Measurements from ENCODE around the gene HOXA4.

The HOXA4 gene

DNA sequence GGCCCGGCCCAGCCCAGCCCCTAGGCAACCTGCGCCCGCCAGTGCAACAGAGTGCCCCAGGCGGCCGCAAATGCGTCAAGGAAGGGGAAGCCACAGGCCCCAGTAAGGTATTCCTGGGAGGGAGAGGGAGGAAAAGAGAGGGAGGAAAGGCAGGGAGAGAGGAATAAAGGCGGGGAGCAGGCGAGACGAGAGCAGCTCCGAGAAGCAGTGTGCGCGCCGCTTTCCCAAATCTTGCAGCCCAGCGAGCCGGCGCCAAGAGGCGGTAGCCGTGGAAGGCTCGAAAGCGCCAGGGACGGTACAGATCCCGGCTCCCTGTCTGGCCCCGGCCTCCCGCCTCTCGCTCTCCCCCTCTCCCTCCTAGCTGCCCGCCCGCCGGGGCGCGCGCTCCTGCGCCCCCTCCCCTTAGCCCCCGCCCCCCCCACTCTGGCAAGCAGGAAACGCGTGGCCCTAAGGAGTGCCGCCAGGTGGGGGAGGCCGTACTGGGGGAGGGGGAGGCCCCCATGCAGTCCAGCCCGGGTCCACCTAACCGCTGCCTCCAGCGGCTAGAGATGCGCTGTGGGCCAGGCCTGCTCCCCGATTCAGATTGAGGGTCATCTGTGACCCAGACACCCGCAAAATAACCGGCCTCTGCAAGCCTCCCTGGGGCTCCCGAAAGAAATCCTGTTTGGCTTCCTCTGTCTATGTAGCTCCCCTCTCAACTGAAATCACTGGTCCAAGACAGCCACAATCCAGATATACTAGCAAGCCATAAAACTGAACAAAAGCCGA is 39.3 kb upstream of the HOXA4 start:
- DNase-seq: no peak

DNA sequence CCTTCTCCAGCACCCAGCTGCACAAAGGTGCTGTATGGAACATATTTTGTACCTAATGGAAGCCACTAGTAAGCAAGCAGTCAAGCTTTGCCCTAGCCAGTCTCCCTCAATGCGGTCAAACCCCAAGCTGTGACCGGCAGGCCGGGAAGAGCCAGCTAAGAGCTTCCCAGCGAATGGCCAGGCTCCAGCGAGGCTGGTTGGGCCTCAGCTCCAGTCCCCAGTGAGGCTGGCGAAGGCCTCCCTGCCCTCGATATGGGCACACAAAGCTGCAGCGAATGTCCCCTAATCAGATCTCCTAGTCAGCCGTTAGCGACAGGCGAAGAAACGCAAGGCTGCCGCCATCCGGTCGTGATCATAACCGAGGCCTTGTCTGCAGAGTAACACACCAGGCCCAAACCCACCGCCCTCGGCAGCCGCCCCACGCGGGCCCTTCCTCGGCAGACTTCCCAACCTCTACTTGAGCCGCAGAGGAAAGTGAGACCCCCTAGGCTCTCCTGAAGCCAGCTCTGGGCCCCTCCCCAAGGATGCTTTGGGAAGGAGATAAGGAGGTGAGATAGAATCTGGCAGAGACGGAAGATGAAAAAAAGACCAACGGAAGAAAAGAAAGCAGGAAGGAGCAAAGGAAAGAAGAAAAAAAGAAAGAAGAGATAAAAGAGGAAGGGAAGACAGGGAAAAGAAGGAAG is 37.8 kb upstream of the HOXA4 start:
- DNase-seq: no peak

DNA sequence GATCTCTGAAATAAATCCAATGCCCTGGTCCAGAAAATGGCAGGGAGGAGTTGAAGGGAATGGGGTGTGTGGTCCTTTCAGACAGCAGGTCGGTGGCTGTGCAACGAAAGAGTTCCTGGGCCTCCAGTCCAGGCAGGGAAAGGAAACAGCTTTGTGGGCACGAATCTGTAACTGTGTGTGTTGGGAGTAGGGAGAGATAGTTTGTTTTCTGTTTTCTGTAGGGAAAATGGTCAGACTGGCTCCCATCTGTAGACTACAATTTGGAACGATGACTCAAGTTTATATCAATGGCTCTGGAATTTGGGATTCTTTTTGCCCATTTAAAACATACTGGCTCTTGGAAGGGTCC is 37.3 kb upstream of the HOXA4 start:
- DNase-seq: no peak

DNA sequence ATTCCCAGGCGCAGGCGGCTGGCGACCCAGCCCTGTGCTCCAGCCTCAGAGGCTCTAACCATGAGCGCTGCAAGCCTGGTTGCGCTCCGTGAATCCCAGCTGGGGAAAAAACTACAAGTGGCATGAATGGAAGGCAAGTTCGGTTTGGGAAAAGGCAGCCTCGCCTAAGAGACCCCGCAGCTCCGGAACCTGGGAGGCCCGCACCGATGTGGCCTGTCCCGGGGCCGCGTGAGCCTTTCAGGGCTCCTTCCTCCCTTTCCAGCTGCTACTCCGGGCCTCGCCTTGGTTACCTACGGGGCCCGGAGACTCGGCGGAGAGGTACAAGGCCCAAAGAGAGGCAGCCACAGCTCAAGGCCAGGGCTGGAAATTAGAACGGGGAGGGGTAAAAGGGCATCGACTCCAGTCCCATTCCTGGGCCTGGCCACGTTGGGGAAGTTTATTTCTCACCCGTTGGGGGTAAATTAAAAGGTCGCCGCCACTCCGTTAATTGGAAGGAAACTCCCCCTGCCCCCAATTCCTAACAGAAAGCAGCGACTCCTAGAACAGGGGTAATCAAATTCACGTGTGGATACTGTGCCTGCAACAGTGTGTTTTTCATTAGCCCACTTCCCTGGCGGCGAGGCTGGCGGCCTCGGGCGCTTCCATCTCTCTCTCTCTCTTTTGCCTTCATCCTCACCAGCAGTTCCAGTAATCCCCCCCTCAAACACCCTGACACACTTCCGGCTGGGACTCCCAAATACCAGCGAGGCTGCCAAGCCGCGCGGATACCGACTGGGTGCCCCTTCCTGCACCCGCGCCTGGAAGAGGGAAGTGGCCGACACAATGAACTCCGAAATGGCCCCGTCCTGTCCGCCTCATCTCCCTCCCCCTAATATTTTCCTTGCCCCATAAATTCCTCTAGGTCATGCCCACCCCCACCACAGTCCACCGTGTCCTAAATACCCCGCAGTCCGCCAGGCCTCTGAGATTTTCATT is 36.3 kb upstream of the HOXA4 start:
- DNase-seq: no peak

DNA sequence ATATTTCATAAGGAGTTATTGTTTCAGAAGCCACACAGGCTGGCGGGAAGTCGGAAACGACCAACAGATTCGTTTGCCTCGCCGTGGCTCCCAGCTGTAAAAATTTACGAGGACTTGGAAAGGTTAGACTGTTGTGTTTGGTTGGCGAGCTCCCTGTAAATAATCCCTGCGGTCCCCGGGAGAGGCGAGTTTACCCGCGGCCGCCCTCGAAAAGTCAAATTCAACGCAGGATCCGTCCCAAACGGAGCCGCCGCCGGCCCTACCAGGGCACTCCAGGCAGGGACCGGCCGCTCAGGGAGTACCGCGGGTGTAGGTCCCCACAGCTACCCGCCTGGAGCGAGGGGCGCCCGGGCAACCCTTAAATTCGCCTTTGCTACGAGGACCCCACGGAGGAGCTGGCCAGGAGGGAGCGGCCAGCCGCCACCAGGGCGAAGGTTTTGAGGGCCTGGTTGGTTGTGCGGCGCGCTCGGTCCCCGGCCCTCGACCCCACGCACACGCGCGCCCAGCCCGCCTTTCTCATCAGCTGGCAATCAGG is 35.5 kb upstream of the HOXA4 start:
- no peak for DNase-seq

DNA sequence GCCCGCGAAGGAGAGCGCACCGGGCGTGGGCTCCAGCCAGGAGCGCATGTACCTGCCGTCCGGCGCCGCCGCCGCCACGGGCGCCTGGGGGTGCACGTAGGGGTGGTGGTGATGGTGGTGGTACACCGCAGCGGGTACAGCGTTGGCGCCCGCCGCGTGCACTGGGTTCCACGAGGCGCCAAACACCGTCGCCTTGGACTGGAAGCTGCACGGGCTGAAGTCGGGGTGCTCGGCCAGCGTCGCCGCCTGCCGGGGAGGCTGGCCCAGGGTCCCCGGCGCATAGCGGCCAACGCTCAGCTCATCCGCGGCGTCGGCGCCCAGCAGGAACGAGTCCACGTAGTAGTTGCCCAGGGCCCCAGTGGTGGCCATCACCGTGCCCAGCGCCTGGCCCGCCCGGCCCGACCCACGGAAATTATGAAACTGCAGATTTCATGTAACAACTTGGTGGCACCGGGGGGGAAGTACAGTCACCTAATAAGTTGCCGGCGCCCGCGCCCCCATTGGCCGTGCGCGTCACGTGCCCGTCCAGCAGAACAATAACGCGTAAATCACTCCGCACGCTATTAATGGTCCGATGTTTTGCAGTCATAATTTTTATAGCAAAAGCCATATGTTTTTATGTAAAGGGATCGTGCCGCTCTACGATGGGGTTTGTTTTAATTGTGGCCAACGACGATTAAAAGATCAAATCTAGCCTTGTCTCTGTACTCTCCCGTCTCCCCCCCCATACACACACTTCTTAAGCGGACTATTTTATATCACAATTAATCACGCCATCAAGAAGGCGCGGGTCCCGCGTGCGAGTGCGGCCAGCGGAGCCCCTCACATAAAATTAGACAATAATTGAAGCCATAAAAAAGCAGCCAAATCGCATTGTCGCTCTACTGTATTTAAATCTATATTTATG is 34.8 kb upstream of the HOXA4 start, which contains the start of gene HOXA9:
Gene HOXA9 (minus strand): TSS at position 449 of the 907 bp plus-strand sequence. CDS start 80 bp downstream, at position 369.
- no peak for DNase-seq

GRCh38 chr7:27164367-27165088 is 34.0 kb upstream of the HOXA4 start:
- DNase-seq: no peak

- no peak for DNase-seq
Observed at GRCh38 chr7:27164045-27164366, 33.4 kb upstream of the HOXA4 start.

DNA sequence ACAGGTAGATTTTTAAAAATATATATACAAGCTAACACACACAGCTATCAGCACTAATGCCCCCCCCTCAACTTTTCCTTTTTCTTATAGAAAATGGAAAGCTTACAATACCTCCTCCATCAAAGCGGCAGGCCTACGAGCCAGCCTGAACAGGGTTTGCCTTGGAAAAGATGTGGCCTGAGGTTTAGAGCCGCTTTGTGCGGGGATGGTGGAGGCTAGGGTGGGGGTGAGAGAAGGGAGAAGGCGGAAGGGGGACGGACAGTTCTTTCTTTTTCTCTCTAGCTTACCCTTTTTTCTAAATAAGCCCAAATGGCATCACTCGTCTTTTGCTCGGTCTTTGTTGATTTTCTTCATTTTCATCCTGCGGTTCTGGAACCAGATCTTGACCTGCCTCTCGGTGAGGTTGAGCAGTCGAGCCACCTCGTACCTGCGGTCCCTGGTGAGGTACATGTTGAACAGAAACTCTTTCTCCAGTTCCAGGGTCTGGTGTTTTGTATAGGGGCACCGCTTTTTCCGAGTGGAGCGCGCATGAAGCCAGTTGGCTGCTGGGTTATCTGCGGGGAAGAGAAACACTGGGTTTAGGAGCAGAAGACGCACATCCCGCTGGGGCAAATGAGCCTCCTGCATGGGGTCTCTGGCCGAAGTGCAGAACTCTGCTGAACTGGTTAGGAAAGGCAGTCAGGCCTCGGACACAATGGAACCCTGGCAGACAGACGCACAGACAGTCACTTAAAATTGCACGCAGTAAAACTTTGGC is 32.9 kb upstream of the HOXA4 start:
- no peak for DNase-seq

GRCh38 chr7:27162561-27163287 is 32.2 kb upstream of the HOXA4 start:
- DNase-seq: no peak

- DNase-seq: no peak
Observed at GRCh38 chr7:27161721-27162560, 31.4 kb upstream of the HOXA4 start.

DNA sequence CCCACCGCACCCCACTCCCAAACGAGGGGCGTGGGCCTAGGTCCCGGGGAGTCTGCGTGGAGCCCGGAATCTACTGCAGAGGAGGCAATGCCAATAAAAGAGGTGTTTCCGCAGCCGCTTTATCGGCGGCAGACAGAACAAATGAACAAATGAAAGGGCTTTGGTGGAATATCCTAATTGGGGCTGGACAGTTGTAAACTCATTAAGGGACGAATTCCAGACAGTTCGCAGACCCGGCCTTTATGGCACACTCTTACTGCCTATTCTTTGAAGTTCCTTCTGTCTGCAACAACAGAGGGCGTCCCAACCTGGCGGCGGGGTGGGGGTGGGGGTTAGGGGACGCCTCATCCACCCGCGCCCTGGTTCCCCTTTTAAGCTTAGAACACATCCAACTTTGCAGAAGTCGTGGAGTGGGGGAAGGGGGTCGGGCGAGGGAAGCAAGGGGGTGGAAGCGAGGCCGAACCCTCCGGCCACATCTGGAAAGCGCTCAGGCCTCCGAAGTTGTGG is 30.7 kb upstream of the HOXA4 start:
- peak; percentile 51 to 62 for DNase-seq

DNA sequence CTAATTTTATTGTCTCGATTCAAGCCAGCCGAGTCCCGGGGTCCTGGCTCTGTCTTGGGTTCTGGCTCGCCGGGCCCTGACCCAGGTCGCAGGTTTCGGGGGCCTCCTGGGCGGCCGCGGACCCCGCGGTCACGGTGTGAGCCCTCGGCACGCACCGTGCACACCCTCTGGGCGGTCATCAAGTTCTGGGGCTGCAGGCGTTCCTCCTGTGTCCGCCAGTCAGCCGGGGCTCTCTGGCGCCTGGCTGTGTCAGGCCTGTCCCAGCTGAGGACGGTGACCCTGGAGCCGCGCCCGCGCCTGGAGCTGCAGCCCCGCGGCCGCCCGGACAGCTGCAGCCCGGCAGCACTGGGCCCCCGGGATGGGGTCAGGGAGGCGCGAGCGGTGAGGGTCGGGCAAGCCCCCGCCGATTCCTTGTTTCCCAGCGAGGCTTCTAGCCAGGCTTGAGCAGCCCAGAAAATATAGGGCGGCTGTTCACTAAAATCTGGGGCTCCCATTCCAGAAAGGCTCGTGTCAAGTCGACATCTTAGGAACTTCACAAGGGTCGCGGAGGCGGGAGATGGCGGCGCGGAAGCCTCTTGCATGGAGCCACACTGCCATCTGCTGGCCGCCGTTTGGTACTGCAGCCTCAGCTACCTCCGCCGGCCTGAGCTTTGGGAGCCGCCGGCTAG is 30.1 kb upstream of the HOXA4 start:
- DNase-seq: peak; percentile 71 to 82

GRCh38 chr7:27160145-27160545 is 29.6 kb upstream of the HOXA4 start:
- DNase-seq: no peak

DNA sequence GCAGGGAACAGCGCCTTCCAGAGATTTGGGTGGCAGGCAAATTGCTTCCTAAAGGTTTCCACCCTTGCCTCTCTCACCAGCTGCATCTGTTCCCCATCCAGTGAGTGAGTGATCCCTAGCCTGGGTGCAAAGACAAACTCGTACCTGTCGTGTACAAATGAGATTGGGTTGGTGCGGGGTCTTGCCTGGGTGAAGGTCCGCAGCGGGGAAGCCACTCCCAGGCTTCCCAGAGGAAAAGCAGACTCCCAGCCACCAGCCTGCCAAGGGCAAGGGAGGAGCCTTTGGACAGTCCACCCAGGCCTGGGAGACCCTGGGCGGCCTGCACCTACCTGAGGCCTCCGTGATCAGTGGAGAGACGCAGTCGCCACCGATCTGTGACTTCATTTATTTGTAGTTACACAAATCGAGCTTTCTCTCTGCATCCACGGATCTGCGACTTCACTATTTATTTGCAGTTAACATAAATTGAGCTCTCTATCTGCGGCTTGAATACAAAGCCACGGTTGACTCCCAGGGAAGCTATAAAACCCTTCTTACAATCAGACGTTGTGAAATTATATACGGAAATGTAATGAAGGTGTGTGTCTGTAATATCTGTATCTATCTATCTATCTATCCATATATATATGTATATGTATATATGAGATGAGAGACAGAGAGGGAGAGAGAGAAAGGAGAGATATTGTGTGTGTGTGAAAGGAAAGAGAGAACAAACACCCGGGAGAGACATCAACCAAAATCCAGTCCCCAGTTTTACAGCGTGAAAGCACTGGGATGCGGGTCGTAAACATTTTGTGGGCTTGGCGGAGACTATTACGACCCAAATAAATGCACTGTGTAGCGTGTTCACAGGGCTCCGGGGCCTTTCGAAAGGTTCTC is 28.9 kb upstream of the HOXA4 start:
- no peak for DNase-seq

DNA sequence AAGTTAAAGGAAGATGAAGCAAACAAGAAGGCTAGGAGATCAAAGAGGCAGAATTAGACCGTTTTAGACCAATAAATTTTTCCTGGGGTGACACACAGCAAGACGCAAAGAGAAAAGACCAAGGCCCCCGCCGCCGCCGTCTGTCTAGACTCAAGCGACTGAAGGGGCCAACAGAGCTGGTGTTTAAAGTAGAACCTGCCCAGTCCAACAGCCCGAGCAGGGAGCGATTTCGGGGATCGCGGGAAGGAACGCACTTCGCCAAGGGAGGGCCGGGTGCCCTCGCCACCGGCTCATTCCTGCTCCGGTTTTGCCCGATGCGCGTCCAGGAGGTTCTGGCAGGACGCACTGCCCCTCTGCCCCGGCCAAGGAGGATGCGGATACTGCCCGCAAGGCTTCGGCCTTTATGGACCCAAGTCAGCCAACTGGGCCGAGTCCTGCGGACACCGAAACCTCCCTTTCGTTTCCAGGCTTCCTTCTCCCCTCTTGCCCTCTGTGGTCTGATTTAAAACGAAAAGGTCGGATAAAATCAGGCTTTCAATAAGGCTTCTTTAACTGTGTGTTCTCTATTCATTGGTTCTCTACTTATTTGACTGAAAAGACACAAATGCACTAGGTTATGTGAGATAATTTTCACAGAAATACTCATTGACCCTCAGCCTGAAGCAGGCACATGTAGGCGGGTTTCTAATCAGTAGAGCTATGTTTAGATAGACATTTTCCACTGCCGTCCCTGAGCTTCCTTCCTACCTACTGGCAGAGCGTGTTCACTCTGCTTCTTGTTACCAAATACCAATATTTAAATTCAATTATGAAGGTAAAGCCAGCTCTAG is 28.1 kb upstream of the HOXA4 start:
- DNase-seq: no peak

Measured in AML-193 (cell line).